ENCODE results near the gene NKAPD1. TPM values are rescaled to one million over a fixed set of nuclear protein-coding genes. Genes with fewer than 3 reads are reported as not detected.

Gene NKAPD1
- polyA plus RNA-seq, 1 donor, result 27.7 TPM

DNA sequence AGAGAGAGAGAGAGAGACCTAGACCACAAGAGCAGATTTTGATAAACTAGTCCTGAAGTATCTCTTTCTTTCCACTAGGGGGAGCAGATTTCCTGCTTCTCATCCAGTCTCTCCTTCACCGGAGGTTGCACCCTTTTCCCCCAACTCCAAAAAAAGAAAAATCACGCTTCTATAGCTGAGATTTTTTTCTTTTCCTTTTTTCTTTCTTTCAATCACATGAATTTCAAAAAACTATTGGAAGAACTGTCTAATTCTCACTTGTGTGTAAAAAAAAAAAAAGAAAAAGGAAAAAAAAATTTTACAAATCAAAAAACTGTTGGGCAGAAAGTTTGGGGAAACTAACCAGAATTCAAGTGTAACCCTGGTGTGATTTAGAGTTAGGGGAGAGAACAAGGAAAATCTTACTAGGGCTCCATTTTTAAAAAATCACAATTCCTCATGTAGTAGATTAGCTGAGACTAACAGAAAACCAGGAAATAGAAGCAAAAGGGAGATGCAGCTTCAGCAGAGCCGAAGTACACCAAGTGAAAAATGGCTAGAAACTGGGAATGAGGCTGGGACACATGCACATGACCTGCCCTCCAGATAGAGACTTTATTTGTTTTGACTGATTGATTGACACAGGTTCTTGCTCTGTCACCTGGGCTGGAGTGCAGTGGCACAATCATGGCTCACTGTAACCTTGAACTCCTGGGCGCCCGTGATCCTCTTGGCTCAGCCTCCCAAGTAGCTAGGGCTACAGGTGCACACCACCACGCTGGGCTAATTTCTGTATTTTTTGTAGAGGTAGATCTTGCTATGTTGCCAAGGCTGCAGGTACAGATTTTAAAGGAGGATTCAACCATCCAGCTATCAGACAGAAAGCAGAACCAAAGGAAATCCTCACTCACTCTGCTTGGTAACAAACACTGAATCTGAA, 39.7 kb downstream of the NKAPD1 start:
- Histone ChIP-seq H3K4me1 (ENCODE audit: control insufficient read depth, insufficient read depth, low read length) (no peaks in the 10 kb centered on the region), H3K36me3 (ENCODE audit: control insufficient read depth, insufficient read depth, low read length) (peaks cover 3% of the 10 kb centered on the region), H3K4me3 (ENCODE audit: low read length) (no peak overlapping the region), H3K27me3 (ENCODE audit: control insufficient read depth, insufficient read depth, low read length) (no peaks in the 10 kb centered on the region), H3K27ac (ENCODE audit: low read length) (no peak overlapping the region), H3K9me3 (ENCODE audit: control insufficient read depth, low read depth, low read length) (no peaks in the 10 kb centered on the region)
- DNase-seq, result peak; percentile 22 to 44
- 17% methylated on average over 1 of the region's 6 CpGs for WGBS (ENCODE audit: insufficient coverage, low lambda C conversion rate)

GRCh38 chr11:112114460-112114859, 40.4 kb downstream of the NKAPD1 start:
- WGBS (ENCODE audit: insufficient coverage, low lambda C conversion rate), result 92% methylated on average over 2 of the region's 2 CpGs
- no peaks in the 10 kb centered on the region for H3K9me3 ChIP-seq (ENCODE audit: control insufficient read depth, low read depth, low read length)
- H3K27ac ChIP-seq (ENCODE audit: low read length), result no peak overlapping the region
- no peak overlapping the region for H3K4me3 ChIP-seq (ENCODE audit: low read length)
- no peak for DNase-seq
- no peaks in the 10 kb centered on the region for H3K4me1 ChIP-seq (ENCODE audit: control insufficient read depth, insufficient read depth, low read length)
- H3K36me3 ChIP-seq (ENCODE audit: control insufficient read depth, insufficient read depth, low read length), result no peaks in the 10 kb centered on the region
- no peaks in the 10 kb centered on the region for H3K27me3 ChIP-seq (ENCODE audit: control insufficient read depth, insufficient read depth, low read length)

DNA sequence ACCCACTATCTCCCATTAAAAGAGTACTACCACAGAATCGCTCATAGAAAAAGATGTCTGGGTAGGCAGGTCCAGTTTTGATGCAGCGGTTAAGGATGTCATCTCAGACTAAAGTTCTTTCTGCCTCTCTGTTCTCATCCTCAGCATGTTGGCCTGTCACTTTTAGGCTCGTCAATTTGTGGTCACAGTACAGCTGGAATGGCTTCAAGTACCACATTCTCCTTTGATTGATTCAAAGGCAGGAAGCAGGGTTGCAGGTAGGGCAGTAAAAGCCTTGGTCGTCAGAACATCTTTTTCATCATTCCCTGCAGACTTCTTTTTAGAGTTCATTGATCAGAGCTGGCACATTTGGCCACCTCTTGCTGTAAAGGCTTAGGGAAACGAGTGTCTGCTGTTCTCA, 41.3 kb downstream of the NKAPD1 start:
- H3K27me3 ChIP-seq (ENCODE audit: control insufficient read depth, insufficient read depth, low read length), result no peaks in the 10 kb centered on the region
- no peaks in the 10 kb centered on the region for H3K9me3 ChIP-seq (ENCODE audit: control insufficient read depth, low read depth, low read length)
- no CpG with 5 or more reads among the region's 5 CpGs for WGBS (ENCODE audit: insufficient coverage, low lambda C conversion rate)
- DNase-seq, result no peak
- no peak overlapping the region for H3K27ac ChIP-seq (ENCODE audit: low read length)
- H3K36me3 ChIP-seq (ENCODE audit: control insufficient read depth, insufficient read depth, low read length), result no peaks in the 10 kb centered on the region
- no peaks in the 10 kb centered on the region for H3K4me1 ChIP-seq (ENCODE audit: control insufficient read depth, insufficient read depth, low read length)
- H3K4me3 ChIP-seq (ENCODE audit: low read length), result no peak overlapping the region

DNA sequence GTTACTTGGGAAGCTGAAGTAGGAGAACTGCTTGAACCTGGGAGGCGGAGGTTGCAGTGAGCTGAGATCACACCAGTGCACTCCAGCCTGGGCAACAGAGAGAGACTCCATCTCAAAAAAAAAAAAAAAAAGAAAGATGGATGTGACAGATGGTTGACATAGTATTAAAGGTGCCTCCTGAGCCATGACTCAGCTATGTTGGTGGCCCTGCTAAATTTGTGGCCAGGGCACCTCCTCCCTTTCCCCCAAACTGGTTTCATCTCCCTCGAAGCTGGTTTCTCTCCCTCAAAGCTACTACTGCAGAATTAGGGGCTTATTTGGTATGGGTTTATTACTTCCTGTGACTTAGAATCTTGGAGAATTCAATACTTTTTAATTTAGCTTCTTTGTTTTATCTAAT, 44.1 kb downstream of the NKAPD1 start:
- Histone ChIP-seq H3K4me1 (ENCODE audit: control insufficient read depth, insufficient read depth, low read length) (no peaks in the 10 kb centered on the region), H3K36me3 (ENCODE audit: control insufficient read depth, insufficient read depth, low read length) (no peaks in the 10 kb centered on the region)
- WGBS (ENCODE audit: insufficient coverage, low lambda C conversion rate), result no CpG with 5 or more reads among the region's 2 CpGs

DNA sequence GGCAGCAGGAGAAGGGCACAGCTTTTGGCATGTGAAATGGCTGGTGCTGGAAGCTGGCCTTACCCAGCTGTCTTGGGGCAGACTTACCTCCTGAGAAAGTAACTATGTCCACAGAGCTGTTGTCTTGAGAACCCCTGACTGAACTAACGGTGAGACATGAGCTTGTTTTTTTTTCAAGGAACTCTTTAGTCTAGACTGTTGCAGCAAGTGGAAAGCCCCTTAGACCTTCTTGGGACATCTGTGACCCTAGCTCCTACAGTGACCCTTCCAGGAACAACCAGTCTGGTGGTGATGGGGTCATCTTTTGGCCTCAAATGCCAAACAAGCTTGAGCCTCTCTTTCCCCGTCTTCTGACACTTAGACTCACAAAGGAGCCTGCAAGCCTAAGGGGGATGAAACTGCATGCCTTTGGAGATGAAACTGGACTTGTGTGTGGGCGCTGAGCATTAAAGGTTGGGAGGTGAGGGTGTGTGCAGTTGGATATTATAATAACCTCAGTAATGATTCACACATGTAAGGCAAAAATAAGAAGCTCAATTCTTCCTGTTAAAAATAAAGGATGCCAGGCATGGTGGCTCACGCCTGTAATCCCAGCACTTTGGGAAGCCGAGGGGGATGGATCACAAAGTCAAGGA, 48.0 kb downstream of the NKAPD1 start:
- Histone ChIP-seq H3K9me3 (ENCODE audit: control insufficient read depth, low read depth, low read length) (no peaks in the 10 kb centered on the region), H3K27me3 (ENCODE audit: control insufficient read depth, insufficient read depth, low read length) (no peaks in the 10 kb centered on the region), H3K27ac (ENCODE audit: low read length) (no peak overlapping the region), H3K4me3 (ENCODE audit: low read length) (no peak overlapping the region), H3K36me3 (ENCODE audit: control insufficient read depth, insufficient read depth, low read length) (no peaks in the 10 kb centered on the region), H3K4me1 (ENCODE audit: control insufficient read depth, insufficient read depth, low read length) (no peaks in the 10 kb centered on the region)
- DNase-seq, result no peak
- no CpG with 5 or more reads among the region's 5 CpGs for WGBS (ENCODE audit: insufficient coverage, low lambda C conversion rate)

More for the DNA sequence above, 44.1 kb downstream of the NKAPD1 start:
- H3K27me3 ChIP-seq (ENCODE audit: control insufficient read depth, insufficient read depth, low read length), result no peaks in the 10 kb centered on the region
- no peak overlapping the region for H3K4me3 ChIP-seq (ENCODE audit: low read length)
- no peak for DNase-seq
- H3K9me3 ChIP-seq (ENCODE audit: control insufficient read depth, low read depth, low read length), result no peaks in the 10 kb centered on the region
- H3K27ac ChIP-seq (ENCODE audit: low read length), result no peak overlapping the region

GRCh38 chr11:112123129-112123528, 49.0 kb downstream of the NKAPD1 start:
- Histone ChIP-seq H3K36me3 (ENCODE audit: control insufficient read depth, insufficient read depth, low read length) (no peaks in the 10 kb centered on the region), H3K27ac (ENCODE audit: low read length) (no peak overlapping the region), H3K4me1 (ENCODE audit: control insufficient read depth, insufficient read depth, low read length) (no peaks in the 10 kb centered on the region), H3K4me3 (ENCODE audit: low read length) (no peak overlapping the region), H3K27me3 (ENCODE audit: control insufficient read depth, insufficient read depth, low read length) (no peaks in the 10 kb centered on the region), H3K9me3 (ENCODE audit: control insufficient read depth, low read depth, low read length) (no peaks in the 10 kb centered on the region)
- no CpG with 5 or more reads among the region's 4 CpGs for WGBS (ENCODE audit: insufficient coverage, low lambda C conversion rate)
- DNase-seq, result no peak

DNA sequence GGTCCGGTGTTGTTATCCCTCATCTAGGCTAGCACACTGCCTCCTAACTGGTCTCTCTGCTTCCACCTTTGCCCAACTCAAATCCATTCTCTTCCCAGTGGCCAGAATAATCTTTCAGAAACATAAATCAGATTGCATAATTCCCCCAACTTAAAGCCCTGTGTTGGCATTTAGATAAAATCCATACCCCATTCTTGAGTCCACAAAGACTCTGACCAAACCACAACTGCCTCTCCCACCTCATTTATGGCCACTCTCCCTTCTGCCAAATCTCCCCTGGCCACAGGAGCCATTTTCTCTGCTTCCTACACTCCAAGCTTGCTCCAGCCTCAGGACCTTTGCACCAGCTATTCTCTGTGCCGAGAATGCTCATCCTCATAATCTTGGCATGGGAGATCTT, 53.0 kb downstream of the NKAPD1 start:
- H3K4me3 ChIP-seq (ENCODE audit: low read length), result no peak overlapping the region
- no peaks in the 10 kb centered on the region for H3K27me3 ChIP-seq (ENCODE audit: control insufficient read depth, insufficient read depth, low read length)
- no peak overlapping the region for H3K27ac ChIP-seq (ENCODE audit: low read length)
- DNase-seq, result no peak
- H3K9me3 ChIP-seq (ENCODE audit: control insufficient read depth, low read depth, low read length), result no peaks in the 10 kb centered on the region
- H3K36me3 ChIP-seq (ENCODE audit: control insufficient read depth, insufficient read depth, low read length), result no peaks in the 10 kb centered on the region
- no CpG with 5 or more reads among the region's 2 CpGs for WGBS (ENCODE audit: insufficient coverage, low lambda C conversion rate)
- peaks cover 13% of the 10 kb centered on the region for H3K4me1 ChIP-seq (ENCODE audit: control insufficient read depth, insufficient read depth, low read length)

- H3K9me3 ChIP-seq (ENCODE audit: control insufficient read depth, low read depth, low read length), result no peaks in the 10 kb centered on the region
- peak overlapping the region; percentile 35 for H3K27ac ChIP-seq (ENCODE audit: low read length)
- H3K4me3 ChIP-seq (ENCODE audit: low read length), result no peak overlapping the region
- H3K36me3 ChIP-seq (ENCODE audit: control insufficient read depth, insufficient read depth, low read length), result no peaks in the 10 kb centered on the region
- WGBS (ENCODE audit: insufficient coverage, low lambda C conversion rate), result no CpG with 5 or more reads among the region's 3 CpGs
- DNase-seq, result peak; percentile 43 to 67
- H3K4me1 ChIP-seq (ENCODE audit: control insufficient read depth, insufficient read depth, low read length), result peaks cover 23% of the 10 kb centered on the region
- no peaks in the 10 kb centered on the region for H3K27me3 ChIP-seq (ENCODE audit: control insufficient read depth, insufficient read depth, low read length)
Observed at GRCh38 chr11:112128483-112129121, 54.5 kb downstream of the NKAPD1 start.

DNA sequence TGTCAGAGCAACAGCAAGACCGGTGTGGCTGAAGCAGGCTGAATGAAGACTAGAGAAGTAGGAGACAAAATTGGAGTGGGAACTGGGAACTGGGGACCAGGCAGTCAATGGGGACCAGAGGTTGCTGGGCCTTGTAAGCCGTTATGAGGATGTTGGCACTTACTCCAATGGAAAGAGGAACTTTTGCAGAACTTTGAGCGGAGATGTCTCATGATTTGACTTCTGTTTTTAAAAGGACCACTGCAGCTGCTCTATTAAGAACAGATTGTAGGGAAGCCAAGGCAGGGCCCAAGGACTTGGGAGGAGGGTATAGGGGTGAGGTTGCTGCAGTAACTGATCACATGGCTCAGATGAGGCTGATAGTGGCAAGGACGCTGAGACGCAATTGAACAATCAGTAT, 55.6 kb downstream of the NKAPD1 start:
- Histone ChIP-seq H3K4me3 (ENCODE audit: low read length) (no peak overlapping the region), H3K27me3 (ENCODE audit: control insufficient read depth, insufficient read depth, low read length) (no peaks in the 10 kb centered on the region), H3K9me3 (ENCODE audit: control insufficient read depth, low read depth, low read length) (no peaks in the 10 kb centered on the region), H3K36me3 (ENCODE audit: control insufficient read depth, insufficient read depth, low read length) (no peaks in the 10 kb centered on the region), H3K4me1 (ENCODE audit: control insufficient read depth, insufficient read depth, low read length) (peaks cover 23% of the 10 kb centered on the region), H3K27ac (ENCODE audit: low read length) (no peak overlapping the region)
- DNase-seq, result no peak
- WGBS (ENCODE audit: insufficient coverage, low lambda C conversion rate), result 100% methylated on average over 1 of the region's 5 CpGs

DNA sequence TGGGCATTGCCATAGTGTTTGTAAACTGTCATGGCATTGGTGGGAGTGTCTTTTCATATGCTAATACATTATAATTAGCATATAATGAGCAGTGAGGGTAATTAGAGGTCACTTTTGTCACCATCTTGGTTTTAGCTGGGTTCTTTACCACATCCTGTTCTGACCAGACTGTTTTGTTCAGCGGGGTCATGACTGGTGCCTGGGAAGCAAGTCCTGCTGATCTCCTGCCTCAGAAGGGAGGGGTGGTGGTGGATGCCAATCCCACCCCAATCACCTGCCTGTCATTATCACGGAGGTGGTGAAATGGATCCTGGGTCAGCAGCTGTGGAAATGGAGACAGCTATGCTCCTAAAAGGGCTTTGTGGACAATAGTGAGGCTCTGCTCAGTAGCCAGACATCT, 58.6 kb downstream of the NKAPD1 start:
- WGBS (ENCODE audit: insufficient coverage, low lambda C conversion rate), result no CpG with 5 or more reads among the region's 2 CpGs
- no peaks in the 10 kb centered on the region for H3K27me3 ChIP-seq (ENCODE audit: control insufficient read depth, insufficient read depth, low read length)
- H3K9me3 ChIP-seq (ENCODE audit: control insufficient read depth, low read depth, low read length), result no peaks in the 10 kb centered on the region
- no peak overlapping the region for H3K4me3 ChIP-seq (ENCODE audit: low read length)
- H3K27ac ChIP-seq (ENCODE audit: low read length), result no peak overlapping the region
- H3K4me1 ChIP-seq (ENCODE audit: control insufficient read depth, insufficient read depth, low read length), result peaks cover 23% of the 10 kb centered on the region
- H3K36me3 ChIP-seq (ENCODE audit: control insufficient read depth, insufficient read depth, low read length), result no peaks in the 10 kb centered on the region
- DNase-seq, result no peak
